HG03520 (cell line): ENCODE data around the gene UFD1.

Experiments
- ATAC-seq: cut with Tn5 transposase; IDR thresholded peaks from one replicate; pipeline ENCODE4 v1.9.1; 2021; ENCODE audit warnings: mild to moderate bottlenecking, moderate library complexity; ENCODE audit not compliant: unreplicated experiment

Gene UFD1

DNA sequence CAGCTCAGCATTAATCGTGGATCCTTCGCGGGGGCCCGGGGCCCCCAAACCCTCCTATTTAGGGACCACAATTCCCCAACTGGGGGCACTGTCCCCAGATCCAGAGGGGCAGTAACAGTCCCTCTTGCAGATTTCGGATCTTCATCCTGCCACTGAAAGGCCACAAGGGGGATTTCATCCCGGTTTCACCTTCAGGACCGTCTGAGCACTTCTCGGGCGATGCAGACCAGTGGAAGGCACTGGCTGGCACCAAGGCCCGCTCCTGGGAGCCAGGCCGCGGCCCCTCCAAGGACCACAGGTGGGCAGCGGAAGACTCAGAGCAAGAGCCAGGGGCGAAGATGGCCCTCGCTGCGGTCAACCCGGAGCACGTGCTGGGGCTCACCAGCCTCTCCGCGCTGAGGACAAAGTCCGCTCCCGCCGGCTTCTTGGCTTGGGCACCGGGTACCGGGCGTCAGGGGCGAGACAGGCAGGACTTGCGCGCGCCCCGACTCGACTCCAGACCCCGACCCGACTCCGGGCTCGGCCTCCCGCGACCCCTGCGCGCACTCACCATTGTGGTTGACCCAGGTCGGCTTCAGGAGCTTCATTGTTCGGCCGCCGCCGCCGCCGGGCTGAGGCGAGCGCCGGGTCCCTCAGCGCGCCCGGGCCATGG is 48.0 kb downstream of the UFD1 start:
- ATAC-seq: no peak

DNA sequence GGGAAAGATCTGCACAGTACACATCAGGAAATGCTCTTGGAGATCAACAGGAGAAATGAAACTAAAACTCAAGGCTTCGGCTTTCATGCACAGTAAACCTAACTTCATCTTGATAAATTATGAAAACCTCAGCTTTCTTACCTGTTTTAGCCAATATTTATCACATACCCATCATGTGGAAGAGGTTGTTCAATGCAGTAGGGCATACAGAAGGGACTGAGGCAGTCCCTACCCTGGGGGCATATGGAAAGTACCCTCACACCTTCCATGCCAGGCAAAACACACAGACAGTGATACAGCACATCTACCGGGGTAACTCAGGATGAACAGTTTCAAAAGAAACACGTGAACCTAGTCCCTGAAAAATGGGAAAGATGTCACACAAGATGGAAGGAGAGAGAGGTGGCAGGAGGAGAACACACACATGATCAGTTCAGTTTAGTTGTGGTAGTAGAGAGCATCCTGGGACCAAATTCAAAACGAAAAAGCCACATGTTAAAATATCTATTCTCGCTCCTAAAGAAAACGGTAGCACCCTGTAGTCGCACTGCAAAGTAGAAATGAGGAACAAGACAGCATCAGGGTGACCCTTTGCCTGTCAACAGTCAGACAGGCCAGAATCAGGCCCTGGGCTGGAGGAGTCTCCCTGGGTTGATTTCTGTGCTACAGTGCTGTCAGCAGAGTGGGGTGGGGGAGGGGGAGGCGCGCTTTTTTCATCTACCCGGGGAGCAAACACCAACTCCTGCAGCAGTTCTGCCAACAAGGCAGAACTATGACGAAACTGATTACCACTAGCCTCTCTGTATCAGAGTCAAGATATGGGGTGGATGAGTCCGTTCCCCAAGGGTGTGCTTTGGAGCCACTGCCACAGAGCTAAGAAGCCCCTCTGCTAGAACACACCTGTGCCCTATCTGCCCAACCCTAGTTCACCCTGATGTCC is 48.8 kb downstream of the UFD1 start:
- no peak for ATAC-seq

- no peak for ATAC-seq
Measured at GRCh38 chr22:19424186-19424500, 54.9 kb downstream of the UFD1 start.

DNA sequence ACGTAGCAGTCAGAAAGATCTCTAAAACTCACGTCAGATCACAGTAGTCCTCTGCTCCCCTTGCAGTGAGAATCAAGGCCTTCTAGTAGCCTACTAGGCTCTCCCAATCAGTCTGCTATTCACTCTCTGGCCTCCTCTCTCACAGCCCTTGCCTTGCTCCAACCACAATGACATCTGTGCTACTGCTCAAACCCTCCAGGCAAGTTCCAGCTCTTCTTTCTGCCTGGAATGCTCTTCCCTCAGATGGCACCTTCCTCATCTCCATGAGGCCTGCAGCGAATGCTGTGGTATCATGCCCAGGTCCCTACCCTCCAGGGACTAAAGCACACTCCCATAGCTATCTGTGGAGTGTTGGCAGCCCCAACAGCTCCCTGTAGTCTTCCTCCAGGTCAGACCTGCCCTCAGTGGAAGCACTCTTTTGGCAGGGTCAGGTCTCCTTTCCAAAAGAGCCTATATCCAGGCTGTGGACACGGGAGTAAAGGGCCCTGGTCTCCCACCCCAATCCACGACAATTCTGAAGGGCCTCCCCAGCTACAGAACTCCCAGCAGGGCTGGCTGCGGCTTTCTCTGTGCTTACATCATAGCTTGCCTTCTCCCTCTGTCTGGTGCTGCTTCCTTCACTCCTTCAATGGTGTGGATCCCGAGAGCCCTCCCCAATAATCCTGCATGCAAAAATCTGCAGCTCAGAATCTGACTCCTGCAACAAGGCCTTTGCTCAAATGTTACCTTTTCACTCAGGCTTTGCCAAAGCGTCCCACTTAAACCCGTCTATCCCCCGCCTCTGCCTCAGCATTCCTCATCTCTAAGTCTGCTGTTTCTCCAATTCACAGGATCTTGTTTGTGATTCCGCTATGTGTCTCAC is 56.3 kb downstream of the UFD1 start:
- ATAC-seq: no peak

- no peak for ATAC-seq
Measured at GRCh38 chr22:19420321-19420720, 58.7 kb downstream of the UFD1 start.

GRCh38 chr22:19419464-19420178 is 59.4 kb downstream of the UFD1 start:
- no peak for ATAC-seq

GRCh38 chr22:19419086-19419463 is 59.9 kb downstream of the UFD1 start:
- ATAC-seq: no peak

DNA sequence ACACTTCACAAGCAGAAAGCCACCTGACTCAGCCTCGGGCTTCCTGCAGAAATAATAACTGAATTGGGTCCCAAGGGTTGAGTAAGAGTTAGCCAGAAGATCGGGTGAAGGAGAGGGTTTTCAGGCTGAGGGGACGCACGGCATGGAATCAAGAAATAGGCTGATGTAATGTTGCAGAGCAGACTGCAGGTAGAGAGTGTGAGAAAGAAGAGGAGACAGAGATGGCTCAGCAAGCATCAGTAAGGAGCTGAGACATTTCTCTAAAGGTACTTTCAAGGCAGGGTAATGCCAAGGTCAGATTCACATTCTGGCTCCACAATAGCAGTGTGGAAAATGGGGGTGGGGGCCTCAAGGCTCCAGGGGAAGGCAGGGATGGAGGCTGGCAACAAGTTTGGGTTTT is 66.1 kb downstream of the UFD1 start:
- ATAC-seq: no peak

- ATAC-seq: no peak
Measured at GRCh38 chr22:19412478-19412877, 66.5 kb downstream of the UFD1 start.

DNA sequence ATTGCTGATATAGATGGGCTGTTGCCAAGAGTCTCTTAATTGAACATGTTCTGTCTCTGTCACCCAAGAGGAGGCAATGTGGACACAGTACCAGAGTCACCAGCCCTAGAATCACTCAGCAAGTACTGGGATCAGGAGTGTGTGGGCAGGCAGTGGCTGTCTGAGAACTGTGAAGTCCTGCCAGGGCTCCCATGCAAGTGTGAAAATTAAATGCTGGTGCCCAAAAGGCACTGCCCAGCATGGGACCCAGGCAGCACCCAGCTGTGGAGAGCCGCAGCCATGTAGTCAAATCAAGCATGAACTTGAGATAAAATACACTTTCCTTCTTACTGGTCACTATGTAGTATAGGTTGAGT is 67.3 kb downstream of the UFD1 start:
- ATAC-seq: no peak

DNA sequence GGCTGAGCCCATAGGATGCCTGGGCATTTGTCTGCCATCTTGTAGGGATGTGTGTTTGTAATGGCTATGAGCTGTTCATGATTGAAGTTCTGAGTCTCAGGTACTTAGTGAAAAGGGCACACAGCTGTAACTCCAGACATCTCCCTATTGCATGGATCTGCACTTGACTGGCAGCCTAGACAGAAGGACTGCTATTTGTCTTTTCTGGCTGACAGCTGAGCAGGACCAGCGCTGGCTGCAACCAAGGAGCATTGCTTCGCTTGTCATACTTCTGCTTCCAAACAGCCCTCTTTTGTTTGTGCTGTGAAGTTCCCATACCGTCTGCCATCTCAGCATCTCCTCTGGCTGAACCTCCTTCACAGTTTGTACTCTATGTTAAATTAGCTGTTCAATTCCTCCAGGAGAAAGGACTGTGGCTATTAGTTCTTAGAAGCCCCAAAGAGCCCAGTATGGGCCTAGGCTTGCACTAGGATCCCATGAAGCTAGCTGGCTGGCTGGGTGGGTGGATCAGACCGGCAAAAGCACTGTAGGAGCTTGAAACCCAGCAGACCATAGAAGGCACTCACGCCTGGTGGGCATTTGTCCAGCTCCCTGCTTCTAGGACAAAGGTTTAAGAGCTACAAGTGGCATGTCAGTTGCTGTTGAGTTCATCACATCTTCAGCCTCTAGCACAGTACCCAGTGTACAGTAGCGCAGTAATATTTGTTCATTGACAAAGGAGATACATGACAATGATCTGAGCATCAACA is 67.9 kb downstream of the UFD1 start:
- ATAC-seq: no peak

DNA sequence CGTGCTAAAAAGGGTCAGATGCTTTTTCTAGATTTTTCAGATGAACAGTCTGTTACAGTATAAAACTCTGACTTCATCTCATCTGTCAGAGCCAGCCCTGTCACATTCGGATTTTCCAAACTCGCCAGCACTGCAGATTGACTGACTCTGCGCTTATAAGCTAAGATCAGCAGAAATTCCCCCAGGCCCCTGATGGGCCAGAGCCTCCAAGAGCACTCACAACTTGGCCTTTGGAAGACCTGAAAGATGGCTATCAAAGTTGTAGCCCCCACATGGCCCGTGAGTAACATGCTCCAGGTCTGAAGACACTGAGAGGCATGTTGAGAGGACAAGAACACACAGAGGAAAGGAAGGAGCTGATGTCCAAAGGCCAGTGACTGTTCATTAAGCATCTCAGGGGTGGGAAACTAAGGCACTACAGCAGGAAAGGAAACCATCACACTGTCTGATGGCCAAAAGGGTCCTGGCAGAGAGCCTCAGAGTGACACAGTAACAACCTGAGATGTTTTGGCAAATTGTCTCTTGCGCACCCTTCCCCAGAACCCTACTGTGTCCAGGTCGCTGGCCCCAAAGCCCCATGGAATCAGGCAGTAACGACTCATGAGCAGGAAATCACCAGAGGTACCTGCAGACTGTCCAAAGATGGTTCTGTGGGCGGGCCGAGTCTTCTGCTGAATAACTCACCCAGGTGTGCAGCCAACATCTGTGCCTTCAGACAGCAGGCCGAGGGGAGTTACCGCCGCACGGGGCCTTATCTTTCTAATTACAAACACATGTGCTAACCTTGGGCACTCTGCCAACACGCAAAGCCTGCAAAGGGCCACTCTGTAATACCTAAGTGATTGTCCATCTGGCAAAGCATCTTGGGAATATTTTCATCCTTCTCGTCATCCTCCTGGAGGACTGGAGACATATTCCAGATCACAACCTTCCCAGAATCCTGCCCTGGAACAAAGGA is 71.1 kb downstream of the UFD1 start:
- ATAC-seq: no peak

- no peak for ATAC-seq
Measured at GRCh38 chr22:19406846-19407245, 72.1 kb downstream of the UFD1 start.

DNA sequence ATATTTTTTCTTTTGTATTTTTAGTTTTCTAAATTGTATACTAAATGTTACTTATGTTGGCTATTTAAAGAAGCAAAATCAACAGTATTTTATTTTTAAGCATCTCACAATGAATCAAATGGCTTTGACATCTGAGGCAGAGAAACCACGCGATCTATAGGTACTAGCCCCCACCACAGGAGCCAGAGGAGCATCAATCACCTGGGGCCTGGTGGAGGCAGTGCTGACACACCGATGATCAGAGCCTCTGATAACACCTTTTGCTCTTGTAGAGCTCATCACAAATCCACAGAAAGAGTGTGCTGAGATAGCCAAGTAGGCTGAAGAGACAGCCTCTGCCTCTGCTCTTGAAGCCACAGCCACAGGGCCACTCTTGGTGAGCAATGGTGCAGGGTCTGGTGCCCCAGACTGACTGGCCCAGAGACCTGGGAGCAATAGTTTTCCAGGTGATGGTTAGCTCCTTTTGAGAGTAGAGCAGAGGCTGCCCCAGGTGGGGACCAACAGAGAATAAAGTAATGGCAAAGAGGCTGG is 72.6 kb downstream of the UFD1 start:
- ATAC-seq: no peak

DNA sequence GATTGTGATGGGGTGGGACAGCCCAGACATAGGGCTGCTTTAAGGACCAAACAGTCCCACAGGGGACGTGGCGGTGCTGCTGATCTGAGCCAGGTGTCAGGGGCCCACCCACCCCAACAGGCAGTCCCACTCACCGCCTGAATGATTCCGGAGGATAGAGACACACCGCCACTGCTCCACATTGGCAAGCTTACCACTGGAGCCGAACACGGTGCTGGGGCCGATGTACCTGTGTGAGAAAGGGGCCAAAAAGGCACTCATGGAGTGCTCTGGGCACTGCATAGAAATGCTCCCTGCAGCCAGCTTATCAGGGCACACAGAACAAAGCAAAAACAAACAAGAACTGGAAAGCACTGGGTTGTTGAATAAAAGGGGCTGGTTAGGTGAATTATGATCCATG is 73.3 kb downstream of the UFD1 start:
- no peak for ATAC-seq

- no peak for ATAC-seq
Measured at GRCh38 chr22:19405133-19405532, 73.9 kb downstream of the UFD1 start.

DNA sequence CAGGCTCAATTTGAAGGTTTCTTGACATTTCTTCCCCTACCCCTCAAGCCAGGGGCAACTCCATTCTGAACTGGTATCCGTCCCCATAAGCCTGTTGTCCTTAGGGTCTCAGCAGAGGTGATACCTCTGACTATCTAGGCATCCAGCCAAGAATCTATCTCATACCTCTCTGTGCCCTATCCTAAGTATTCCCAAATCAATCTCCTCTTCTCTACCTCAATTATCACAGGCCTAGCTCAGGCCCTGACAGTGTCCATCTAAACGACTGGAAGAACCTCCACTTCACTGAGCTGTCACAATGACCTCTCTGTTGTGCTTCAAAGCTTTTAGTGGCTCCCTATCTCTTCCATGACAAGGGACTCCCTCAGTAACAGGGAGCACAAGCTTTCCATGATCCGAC is 74.3 kb downstream of the UFD1 start:
- no peak for ATAC-seq

DNA sequence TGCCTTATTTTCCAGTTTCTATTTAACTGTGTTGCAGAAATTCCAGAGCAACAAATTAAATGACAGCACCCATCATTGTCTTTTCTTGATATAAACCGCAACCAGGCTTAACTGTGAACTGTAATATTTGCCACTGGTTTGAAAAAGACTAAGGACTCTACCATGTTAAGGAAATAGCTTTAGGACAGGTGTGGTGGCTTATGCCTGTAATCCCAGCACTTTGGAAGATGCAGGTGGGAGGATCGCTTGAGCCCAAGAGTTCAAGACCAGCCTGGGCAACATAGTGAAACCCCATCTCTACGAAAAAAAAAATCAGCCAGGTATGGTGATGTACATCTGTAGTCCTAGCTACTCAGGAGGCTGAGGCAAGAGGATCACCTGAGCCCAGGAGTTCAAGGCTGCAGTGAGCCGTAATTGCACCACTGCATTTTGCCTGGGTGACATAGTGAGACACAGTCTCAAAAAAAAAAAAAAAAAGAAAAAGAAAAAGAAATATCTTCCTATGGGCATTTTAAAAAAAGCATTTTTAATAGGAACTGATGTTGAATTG is 76.3 kb downstream of the UFD1 start:
- ATAC-seq: no peak

DNA sequence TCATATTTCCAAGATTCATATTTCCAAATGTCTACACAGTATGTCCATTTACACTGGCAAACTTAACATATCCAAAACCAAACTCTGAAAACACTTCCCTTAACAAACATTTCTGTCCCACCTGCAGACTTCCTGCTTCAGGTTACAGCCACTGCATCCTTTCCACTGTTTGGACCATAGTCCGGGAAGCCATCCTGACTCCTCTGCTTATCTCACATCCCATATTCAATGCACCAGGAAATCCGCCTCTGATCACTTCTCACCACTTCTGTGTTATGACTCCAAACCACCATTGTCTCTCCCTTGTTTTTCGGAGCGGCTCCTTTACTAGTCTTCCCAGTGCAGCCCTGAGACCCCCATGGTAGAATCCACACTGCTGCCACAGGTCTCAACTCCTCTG is 77.5 kb downstream of the UFD1 start:
- no peak for ATAC-seq
